A673 (cell line): ENCODE measurements around the gene TXNDC2.

Experiments used
- EZH2 ChIP-seq: fragments of 200-600 bp; sonication (generic); IDR thresholded peaks from 2 replicates; pipeline ENCODE4 v1.6.1; 2017; ENCODE audit warnings: borderline replicate concordance, low read depth, mild to moderate bottlenecking, mixed read lengths, antibody characterized with exemption, low read length; ENCODE audit not compliant: poor library complexity, severe bottlenecking
- TF ChIP-seq, protein P1 (sequence below): fragments of 300-800, 200-600 bp; sonication (generic); conservative IDR thresholded peaks from 2 replicates; pipeline ENCODE4 v1.5.1; 2017; ENCODE audit warnings: low read depth, mild to moderate bottlenecking, antibody characterized with exemption, low read length, moderate library complexity, mixed read lengths

DNA sequence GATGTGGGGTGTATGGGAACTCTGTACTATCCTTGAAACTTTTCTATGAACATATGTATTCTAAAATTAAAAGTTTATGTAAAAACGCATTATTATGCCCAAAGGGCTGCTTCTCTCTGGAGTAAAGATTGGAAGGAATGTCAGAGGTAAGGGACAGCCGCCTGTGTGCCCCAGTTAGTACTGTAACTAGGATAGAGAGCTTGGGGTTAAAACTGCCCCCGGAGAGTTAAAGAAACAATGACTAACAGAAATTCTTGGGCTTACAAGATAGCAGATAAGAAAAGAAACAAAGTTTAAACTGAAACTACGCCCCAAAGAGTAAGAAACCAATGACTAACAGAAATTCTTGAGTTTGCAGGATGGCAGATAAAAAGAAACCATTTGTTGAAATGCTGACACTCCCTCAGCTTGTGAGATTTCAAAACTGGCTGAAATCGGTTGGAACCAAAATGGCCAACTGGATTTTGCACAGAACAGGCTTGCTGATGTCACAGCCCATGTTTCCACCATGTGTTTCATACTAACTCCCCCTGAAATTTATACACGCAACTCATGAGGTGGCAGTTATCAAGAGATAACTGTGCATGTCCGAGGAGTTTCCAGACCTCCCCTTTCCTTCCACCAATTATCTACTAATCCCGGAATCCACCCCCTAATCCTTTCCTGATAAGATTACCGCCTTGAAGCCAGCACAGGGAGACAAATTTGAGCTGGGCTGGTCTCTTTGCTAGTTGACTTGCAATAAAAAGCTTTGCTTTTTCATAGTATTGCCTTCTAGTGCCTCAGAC, 8.7 kb upstream of the TXNDC2 start:
- TF ChIP-seq, protein P1, sequence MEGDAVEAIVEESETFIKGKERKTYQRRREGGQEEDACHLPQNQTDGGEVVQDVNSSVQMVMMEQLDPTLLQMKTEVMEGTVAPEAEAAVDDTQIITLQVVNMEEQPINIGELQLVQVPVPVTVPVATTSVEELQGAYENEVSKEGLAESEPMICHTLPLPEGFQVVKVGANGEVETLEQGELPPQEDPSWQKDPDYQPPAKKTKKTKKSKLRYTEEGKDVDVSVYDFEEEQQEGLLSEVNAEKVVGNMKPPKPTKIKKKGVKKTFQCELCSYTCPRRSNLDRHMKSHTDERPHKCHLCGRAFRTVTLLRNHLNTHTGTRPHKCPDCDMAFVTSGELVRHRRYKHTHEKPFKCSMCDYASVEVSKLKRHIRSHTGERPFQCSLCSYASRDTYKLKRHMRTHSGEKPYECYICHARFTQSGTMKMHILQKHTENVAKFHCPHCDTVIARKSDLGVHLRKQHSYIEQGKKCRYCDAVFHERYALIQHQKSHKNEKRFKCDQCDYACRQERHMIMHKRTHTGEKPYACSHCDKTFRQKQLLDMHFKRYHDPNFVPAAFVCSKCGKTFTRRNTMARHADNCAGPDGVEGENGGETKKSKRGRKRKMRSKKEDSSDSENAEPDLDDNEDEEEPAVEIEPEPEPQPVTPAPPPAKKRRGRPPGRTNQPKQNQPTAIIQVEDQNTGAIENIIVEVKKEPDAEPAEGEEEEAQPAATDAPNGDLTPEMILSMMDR: no peak
- no peak for TF ChIP-seq EZH2
